Stomach (tissue), 4 donors: Measurements from ENCODE around the gene MYO16.

ENCODE experiments used
- POLR2AphosphoS5 ChIP-seq, 3 donors: sonication (generic); formaldehyde crosslinking; IDR thresholded peaks; one replicate each; pipeline ENCODE4 v1.6.1; 2016; ENCODE audit warnings: antibody characterized with exemption in 3 of 3
- TF ChIP-seq, protein P1 (sequence below), 7 experiments: fragments of 450-650 bp in 4 of 7; fragments of 200-600 bp in 3 of 7; sonication (generic) in 3 of 7; IDR thresholded peaks; one replicate each; pipeline ENCODE4 v1.5.1; 2016 to 2019; ENCODE audit warnings: antibody characterized with exemption in 7 of 7, control low read depth in 2 of 7, mild to moderate bottlenecking in 1 of 7

DNA sequence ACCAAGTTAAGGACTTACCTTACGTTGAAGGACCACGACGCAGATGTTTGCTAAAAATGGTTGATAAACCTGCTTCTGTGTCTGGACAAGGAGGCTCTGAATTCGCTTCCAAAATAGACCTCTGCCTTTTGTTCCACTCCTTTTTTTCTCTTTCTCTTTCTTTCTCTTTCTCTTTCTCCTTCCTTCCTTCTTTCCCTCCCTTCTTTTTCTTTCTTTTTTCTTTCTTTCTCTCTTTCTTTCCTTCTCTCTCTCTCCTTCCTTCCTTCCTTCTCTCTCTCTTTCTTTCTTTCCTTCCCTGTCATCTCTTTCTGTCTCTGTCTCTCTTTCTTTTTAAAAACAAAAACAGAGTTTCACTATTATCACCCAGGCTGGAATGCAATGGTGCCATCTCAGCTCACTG, 290.7 kb downstream of the MYO16 start:
- TF ChIP-seq POLR2AphosphoS5 (IDR thresholded peaks at IDR 0.05): no peak
- TF ChIP-seq, protein P1, sequence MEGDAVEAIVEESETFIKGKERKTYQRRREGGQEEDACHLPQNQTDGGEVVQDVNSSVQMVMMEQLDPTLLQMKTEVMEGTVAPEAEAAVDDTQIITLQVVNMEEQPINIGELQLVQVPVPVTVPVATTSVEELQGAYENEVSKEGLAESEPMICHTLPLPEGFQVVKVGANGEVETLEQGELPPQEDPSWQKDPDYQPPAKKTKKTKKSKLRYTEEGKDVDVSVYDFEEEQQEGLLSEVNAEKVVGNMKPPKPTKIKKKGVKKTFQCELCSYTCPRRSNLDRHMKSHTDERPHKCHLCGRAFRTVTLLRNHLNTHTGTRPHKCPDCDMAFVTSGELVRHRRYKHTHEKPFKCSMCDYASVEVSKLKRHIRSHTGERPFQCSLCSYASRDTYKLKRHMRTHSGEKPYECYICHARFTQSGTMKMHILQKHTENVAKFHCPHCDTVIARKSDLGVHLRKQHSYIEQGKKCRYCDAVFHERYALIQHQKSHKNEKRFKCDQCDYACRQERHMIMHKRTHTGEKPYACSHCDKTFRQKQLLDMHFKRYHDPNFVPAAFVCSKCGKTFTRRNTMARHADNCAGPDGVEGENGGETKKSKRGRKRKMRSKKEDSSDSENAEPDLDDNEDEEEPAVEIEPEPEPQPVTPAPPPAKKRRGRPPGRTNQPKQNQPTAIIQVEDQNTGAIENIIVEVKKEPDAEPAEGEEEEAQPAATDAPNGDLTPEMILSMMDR (IDR thresholded peaks at IDR 0.05): no peak
